ENCODE results near the gene VTI1A. TPM values are rescaled to one million over a fixed set of nuclear protein-coding genes. Genes with fewer than 3 reads are reported as not detected.

Gene VTI1A
- total RNA-seq, 2 experiments from 2014 or later: 27.1 to 33.4 TPM

DNA sequence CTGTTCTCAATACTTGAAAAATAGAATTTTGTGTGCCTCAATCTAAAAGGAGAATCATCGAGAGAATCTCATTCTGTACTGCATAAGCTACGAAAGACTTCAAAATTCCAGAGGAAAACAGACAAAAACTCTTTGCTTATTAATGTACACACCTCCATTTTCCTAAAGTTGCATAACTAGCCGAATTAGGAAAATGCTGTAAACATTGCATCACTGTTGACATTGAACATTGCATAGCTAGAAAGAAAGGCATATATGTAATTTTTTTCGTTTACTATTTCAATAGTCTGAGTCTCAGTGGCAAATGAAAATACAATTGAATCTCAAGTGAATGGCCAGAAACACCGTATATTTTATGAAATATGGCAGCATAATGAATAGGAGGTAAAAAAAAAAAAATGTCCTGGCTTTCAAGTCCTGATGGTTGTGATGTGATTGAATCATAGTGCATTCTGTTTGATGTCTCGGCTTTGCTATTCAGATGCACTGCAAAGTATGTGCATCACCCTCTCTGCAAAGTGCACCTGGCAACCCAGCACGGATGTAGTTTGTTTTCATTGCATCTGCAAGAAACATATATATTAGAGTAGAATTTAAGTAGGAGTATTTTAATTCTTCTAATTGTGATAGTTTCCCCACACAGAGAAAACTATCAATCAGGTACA is 196.7 kb downstream of the VTI1A start:
- CTCF ChIA-PET: interaction anchor here (0.6 to 1.3 kb wide), 2 partner anchors 8 to 53 kb away, joined by 3 read pairs; no protein-coding TSS in a partner anchor
- no peak for ATAC-seq
- intact Hi-C loops (cut with DNase I, micrococcal nuclease): no loop called here

DNA sequence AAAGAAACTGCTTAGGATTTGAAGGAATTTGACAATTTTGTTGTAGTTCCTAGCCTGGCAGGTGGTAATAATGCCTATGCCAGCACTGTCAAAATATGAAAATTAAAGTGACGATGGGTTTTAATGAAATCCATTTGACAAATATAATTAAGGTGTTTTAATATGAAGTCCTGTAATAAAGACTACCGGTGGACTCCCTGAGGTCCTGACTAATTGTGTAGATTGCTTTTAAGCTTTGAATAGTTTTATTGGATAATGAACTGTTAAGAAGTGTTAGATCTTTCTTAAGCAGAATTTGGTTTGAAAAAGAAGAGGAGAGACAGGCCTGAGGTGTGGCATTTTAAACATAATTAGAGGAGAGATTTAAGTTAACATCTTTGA is 197.2 kb downstream of the VTI1A start:
- intact Hi-C loops (cut with DNase I, micrococcal nuclease): no loop called here
- Mint-ChIP-seq H3K27ac (no peak overlapping the region), H3K36me3 (ENCODE audit: low read depth) (no peaks in the 10 kb centered on the region), H3K4me3 (no peak overlapping the region), H3K4me1 (no peaks in the 10 kb centered on the region), H3K27me3 (no peaks in the 10 kb centered on the region), H3K9me3 (ENCODE audit: low read depth) (no peaks in the 10 kb centered on the region)
- ATAC-seq (no peak), DNase-seq (no peak)
- ChIA-PET POLR2A (interaction anchor here (0.6 kb wide), 1 partner anchor 27 kb away, joined by 4 read pairs; no protein-coding TSS in a partner anchor), CTCF (interaction anchor here (0.6 to 1.3 kb wide), 2 partner anchors 9 to 54 kb away, joined by 3 read pairs; no protein-coding TSS in a partner anchor)

More for the DNA sequence above, 196.7 kb downstream of the VTI1A start:
- no peaks in the 10 kb centered on the region for H3K27me3 Mint-ChIP-seq
- POLR2A ChIA-PET: no interaction called here
- H3K36me3 Mint-ChIP-seq (ENCODE audit: low read depth): no peaks in the 10 kb centered on the region
- no peak for DNase-seq
- H3K4me1 Mint-ChIP-seq: no peaks in the 10 kb centered on the region
- no peak overlapping the region for H3K4me3 Mint-ChIP-seq
- H3K9me3 Mint-ChIP-seq (ENCODE audit: low read depth): no peaks in the 10 kb centered on the region
- no peak overlapping the region for H3K27ac Mint-ChIP-seq

DNA sequence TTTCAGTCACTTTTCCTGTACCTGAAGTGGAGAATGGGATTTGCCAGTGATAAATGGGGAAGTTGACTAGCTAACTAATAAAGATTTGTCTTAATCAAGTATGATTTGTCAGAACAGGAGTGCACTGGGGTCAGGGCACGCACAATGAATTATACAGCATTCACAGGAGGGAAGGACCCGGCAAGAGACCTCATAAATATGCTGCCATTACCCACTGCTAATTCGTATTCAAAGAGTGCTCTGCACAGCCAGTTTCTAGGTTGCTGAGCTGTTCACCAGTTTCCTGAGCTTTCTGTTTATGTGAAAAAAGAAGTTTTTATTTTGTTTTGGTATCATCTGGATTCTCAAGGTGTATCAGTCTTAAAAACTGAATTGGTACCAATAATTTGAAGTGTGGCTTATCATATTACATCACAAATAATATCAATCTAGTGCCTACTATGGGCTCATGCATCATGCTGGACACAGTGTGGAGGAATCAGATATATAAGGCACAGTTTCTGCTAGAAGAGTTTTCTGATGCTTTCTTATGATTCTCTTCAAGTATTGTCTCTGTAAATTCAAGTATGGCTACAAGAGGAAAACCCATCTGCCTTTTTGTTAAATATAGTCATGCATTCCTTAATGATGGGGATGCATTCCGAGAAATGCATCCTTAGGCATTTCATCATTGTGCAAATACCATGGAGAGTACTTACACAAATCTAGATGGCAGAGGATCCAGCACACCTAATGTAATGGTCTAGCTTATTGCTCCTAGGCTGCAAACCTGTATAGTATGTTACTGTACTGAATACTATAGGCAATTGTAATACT is 202.2 kb downstream of the VTI1A start:
- H3K9me3 Mint-ChIP-seq (ENCODE audit: low read depth): no peaks in the 10 kb centered on the region
- H3K4me1 Mint-ChIP-seq: no peaks in the 10 kb centered on the region
- POLR2A ChIA-PET: no interaction called here
- H3K27ac Mint-ChIP-seq: no peak overlapping the region
- H3K4me3 Mint-ChIP-seq: no peak overlapping the region
- ATAC-seq (no peak), DNase-seq (no peak)
- H3K36me3 Mint-ChIP-seq (ENCODE audit: low read depth): peaks cover 2% of the 10 kb centered on the region
- intact Hi-C loops (cut with DNase I, micrococcal nuclease): no loop called here
- H3K27me3 Mint-ChIP-seq: no peaks in the 10 kb centered on the region
- CTCF ChIA-PET: no interaction called here

DNA sequence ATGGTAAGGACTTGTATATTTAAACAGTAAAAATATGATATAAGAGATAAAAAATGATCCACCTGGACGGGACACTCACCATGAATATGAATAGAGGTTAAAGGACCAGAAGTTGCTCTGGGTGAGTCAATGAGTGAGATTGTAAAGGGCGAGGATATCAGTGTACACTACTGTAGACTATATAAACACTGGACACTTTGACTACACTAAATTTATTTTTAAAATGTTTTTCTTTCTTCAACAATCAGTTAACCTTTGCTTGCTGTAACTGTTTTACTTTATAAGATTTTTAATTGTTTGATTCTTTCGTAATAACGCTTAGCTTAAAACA is 202.8 kb downstream of the VTI1A start:
- Mint-ChIP-seq H3K4me3 (no peak overlapping the region), H3K27ac (no peak overlapping the region), H3K27me3 (no peaks in the 10 kb centered on the region), H3K36me3 (ENCODE audit: low read depth) (peaks cover 2% of the 10 kb centered on the region), H3K4me1 (no peaks in the 10 kb centered on the region), H3K9me3 (ENCODE audit: low read depth) (no peaks in the 10 kb centered on the region)
- ATAC-seq: no peak
- intact Hi-C loops (cut with DNase I, micrococcal nuclease): no loop called here
- DNase-seq: no peak
- CTCF ChIA-PET: no interaction called here
- POLR2A ChIA-PET: no interaction called here

DNA sequence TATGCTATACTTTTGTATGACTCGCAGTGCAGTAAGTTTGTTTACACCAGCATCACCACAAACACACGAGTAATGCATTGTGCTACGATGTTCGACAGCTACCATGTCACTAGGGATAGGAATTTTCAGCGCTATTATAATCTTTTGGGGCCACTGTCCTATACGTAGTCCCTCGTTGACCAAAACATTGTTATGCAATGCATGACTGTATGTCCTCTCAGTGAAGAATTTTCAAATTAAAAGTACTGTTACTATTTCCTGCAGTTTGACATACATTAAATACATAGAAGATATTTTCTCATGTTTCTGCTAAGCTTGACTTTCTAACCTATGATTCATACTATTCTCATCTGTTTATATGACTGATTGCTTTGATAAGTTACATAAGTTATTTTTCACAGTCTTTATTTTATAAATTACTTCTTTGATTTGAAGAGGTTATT is 203.6 kb downstream of the VTI1A start:
- H3K4me1 Mint-ChIP-seq: no peaks in the 10 kb centered on the region
- intact Hi-C loops (cut with DNase I, micrococcal nuclease): no loop called here
- no peak overlapping the region for H3K27ac Mint-ChIP-seq
- H3K36me3 Mint-ChIP-seq (ENCODE audit: low read depth): peaks cover 2% of the 10 kb centered on the region
- H3K27me3 Mint-ChIP-seq: no peaks in the 10 kb centered on the region
- ChIA-PET POLR2A (no interaction called here), CTCF (no interaction called here)
- no peaks in the 10 kb centered on the region for H3K9me3 Mint-ChIP-seq (ENCODE audit: low read depth)
- ATAC-seq (no peak), DNase-seq (no peak)
- H3K4me3 Mint-ChIP-seq: no peak overlapping the region

DNA sequence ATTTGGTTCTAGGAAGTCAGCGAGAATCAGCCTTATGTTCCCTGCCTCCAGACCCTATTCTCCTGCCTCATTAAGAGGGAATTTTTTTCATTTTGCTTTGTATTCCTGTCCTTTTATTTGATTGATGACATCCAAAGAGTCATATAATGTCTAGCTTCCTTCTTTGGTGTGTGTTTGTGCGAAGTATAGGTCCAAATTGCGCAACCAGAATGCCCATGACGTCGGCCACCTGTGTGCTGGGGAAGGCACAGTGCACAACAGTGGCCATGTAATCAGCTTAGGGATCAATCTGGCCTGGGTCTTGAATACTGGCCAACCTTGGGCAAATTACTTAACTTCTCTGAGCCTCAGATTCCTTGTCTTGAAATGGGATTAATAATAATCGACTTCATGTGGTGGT is 206.2 kb downstream of the VTI1A start:
- intact Hi-C loops (cut with DNase I, micrococcal nuclease): no loop called here
- ChIA-PET POLR2A (no interaction called here), CTCF (no interaction called here)
- no peak overlapping the region for H3K4me3 Mint-ChIP-seq
- no peak for DNase-seq
- H3K27ac Mint-ChIP-seq: no peak overlapping the region
- no peak for ATAC-seq
- H3K27me3 Mint-ChIP-seq: no peaks in the 10 kb centered on the region
- peaks cover 2% of the 10 kb centered on the region for H3K36me3 Mint-ChIP-seq (ENCODE audit: low read depth)
- H3K4me1 Mint-ChIP-seq: no peaks in the 10 kb centered on the region
- no peaks in the 10 kb centered on the region for H3K9me3 Mint-ChIP-seq (ENCODE audit: low read depth)

DNA sequence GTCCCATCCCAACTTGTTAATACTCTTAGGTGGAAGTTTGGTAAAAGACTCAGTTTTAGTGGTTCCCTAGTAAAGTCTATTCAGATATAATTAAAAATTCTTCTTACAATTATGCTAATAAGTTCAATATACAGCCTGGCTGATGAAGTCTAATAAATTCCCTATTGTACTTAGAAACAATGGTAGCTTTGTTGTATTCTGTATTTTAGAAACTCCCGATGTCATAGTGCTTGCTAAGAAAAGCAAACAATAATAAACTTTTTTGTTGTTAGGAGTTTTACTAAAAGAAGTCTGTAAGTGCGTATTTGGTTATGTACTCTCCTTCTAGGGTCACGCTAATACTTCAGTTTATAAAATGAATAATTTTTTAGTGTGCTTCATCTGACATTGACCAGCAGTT is 206.8 kb downstream of the VTI1A start:
- Mint-ChIP-seq H3K4me3 (no peak overlapping the region), H3K36me3 (ENCODE audit: low read depth) (peaks cover 2% of the 10 kb centered on the region), H3K9me3 (ENCODE audit: low read depth) (no peaks in the 10 kb centered on the region), H3K4me1 (no peaks in the 10 kb centered on the region), H3K27ac (no peak overlapping the region), H3K27me3 (no peaks in the 10 kb centered on the region)
- POLR2A ChIA-PET: no interaction called here
- CTCF ChIA-PET: no interaction called here
- intact Hi-C loops (cut with DNase I, micrococcal nuclease): no loop called here
- no peak for ATAC-seq
- no peak for DNase-seq

DNA sequence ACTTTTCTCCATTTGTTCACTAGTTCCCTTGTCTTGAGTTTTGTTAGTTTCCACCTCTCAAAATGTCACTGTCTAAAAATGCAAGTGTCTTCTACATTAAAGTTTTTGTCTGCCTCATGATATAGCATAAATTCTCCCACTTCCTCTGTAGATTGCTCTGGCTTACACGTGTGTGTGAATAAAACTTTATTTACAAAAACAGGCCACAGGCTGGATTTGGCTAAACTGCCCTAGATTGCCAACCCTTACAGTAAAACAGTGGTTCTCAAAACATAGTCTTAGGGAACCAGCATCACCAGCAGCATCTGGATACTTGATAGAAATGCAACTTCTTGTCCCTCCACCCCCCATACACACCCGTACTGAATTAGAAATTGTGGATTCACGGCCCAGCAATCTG is 207.8 kb downstream of the VTI1A start:
- DNase-seq (no peak), ATAC-seq (no peak)
- H3K27ac Mint-ChIP-seq: no peak overlapping the region
- peaks cover 2% of the 10 kb centered on the region for H3K36me3 Mint-ChIP-seq (ENCODE audit: low read depth)
- intact Hi-C loops (cut with DNase I, micrococcal nuclease): no loop called here
- H3K4me1 Mint-ChIP-seq: no peaks in the 10 kb centered on the region
- CTCF ChIA-PET: no interaction called here
- no peaks in the 10 kb centered on the region for H3K27me3 Mint-ChIP-seq
- no peak overlapping the region for H3K4me3 Mint-ChIP-seq
- no peaks in the 10 kb centered on the region for H3K9me3 Mint-ChIP-seq (ENCODE audit: low read depth)
- POLR2A ChIA-PET: no interaction called here

DNA sequence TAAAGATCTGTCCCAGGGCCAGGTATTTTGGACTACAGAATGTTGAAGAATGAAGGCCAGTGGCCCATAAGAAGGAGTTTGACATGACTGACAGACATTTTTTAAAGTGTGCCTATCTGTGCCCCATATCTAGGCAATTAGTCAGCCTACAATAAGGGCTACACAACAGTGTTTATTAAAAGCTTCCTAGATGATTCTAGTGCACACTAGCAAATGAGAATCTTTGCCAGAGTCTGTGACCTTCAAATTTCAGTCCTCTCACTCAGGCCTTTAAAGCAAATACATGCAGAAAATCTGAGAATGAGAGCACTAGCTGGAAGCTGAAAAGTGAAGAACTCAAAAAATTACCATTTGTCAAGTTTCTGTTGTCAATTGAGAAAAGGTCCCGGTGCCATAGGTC is 208.7 kb downstream of the VTI1A start:
- Mint-ChIP-seq H3K27ac (no peak overlapping the region), H3K9me3 (ENCODE audit: low read depth) (no peaks in the 10 kb centered on the region), H3K4me1 (no peaks in the 10 kb centered on the region), H3K36me3 (ENCODE audit: low read depth) (peaks cover 2% of the 10 kb centered on the region), H3K27me3 (no peaks in the 10 kb centered on the region), H3K4me3 (no peak overlapping the region)
- POLR2A ChIA-PET: no interaction called here
- DNase-seq: no peak
- intact Hi-C loops (cut with DNase I, micrococcal nuclease): no loop called here
- no peak for ATAC-seq
- CTCF ChIA-PET: no interaction called here

DNA sequence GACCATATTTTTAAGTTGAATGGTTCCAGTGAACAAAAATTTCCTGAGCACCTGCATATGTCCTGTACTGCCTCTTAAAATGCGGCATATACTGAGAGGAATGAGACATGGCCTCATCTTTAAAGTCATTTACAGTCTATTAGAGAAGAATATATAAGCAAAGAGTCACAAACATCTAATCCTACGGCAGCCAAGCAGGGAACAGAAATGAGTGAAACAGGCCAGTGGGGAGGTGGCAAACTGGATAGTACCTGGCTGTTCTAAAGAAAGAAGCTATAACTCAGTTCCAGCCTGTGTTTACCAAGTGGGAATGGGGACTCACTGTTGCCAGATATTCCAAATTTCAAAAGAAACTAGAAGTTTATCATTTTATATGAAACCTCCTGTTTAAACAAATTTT is 211.4 kb downstream of the VTI1A start:
- ChIA-PET CTCF (interaction anchor here (0.6 kb wide), 1 partner anchor 757 kb away, joined by 3 read pairs; no protein-coding TSS in a partner anchor), POLR2A (no interaction called here)
- H3K27me3 Mint-ChIP-seq: no peaks in the 10 kb centered on the region
- peaks cover 12% of the 10 kb centered on the region for H3K36me3 Mint-ChIP-seq (ENCODE audit: low read depth)
- no peak overlapping the region for H3K4me3 Mint-ChIP-seq
- no peak for ATAC-seq
- DNase-seq: no peak
- no peaks in the 10 kb centered on the region for H3K4me1 Mint-ChIP-seq
- no peak overlapping the region for H3K27ac Mint-ChIP-seq
- intact Hi-C loops (cut with DNase I, micrococcal nuclease): no loop called here
- H3K9me3 Mint-ChIP-seq (ENCODE audit: low read depth): no peaks in the 10 kb centered on the region

DNA sequence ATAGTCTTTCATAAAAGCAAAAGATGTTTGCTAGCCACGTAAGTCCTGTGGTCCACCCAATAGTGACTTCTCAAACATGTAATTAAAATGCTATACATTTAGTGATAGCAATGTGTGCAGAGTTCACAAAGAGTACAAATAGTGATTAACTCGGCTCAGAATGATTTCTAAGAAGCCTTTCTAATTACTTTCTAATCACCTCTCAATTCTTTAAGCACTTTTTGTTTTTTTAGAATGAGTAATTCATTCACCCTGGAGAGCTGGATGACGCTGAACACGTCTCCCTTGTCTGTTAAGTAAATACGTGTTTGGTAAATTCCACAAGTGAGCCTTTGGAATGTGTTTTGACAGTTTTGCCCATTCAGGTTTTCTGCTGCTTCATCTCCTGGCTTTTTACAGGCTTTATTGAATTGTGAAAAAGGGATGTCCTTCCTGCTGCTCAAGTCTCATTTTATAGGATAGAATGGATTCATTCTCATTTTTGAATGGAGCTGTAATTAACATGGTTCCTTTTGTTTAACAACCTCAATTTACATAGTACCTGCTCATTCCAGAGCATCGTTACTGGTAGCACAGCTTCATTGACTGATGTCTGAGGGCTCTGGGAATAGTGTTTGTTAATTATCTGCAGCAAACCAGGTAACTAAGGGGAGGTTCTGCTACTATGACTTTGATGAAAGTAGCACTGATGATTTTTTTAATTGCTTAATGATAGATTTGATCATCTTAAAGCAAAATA is 212.1 kb downstream of the VTI1A start:
- Mint-ChIP-seq H3K4me3 (no peak overlapping the region), H3K27me3 (no peaks in the 10 kb centered on the region), H3K27ac (no peak overlapping the region), H3K9me3 (ENCODE audit: low read depth) (no peaks in the 10 kb centered on the region), H3K36me3 (ENCODE audit: low read depth) (peaks cover 14% of the 10 kb centered on the region), H3K4me1 (no peaks in the 10 kb centered on the region)
- DNase-seq (no peak), ATAC-seq (no peak)
- intact Hi-C loops (cut with DNase I, micrococcal nuclease): no loop called here
- CTCF ChIA-PET: no interaction called here
- POLR2A ChIA-PET: no interaction called here
